GM21528 (cell line): ENCODE data around the gene PTPRA.
"Not testable (repeated sequence)": the region's sequence is repeated elsewhere in the genome, so short reads cannot be mapped to it uniquely, and the experiment has no call there.

ENCODE experiments used
- ATAC-seq: cut with Tn5 transposase; IDR thresholded peaks from one replicate; pipeline ENCODE4 v1.9.1; 2021; ENCODE audit warnings: mild to moderate bottlenecking, moderate library complexity; ENCODE audit not compliant: unreplicated experiment, low FRiP score

PTPRA gene

DNA sequence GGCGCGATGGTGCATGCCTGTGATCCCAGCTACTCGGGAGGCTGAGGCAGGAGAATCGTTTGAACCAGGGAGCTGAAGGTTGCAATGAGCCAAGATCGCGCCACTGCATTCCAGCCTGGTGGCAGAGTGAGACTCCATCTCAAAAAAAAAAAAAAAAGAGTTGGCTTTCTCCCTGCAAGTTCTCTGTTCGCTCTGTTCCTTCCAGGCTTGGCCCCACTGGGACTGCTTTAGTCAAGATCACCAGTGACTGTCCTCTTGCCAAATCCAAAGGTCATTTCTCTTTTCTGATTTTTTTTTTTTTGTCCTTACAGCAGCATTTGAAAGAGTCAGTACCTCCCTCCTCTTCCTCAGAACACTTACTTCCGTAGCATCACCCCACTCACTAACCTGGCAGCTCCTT is 159.3 kb downstream of the PTPRA start:
- ATAC-seq = no peak

DNA sequence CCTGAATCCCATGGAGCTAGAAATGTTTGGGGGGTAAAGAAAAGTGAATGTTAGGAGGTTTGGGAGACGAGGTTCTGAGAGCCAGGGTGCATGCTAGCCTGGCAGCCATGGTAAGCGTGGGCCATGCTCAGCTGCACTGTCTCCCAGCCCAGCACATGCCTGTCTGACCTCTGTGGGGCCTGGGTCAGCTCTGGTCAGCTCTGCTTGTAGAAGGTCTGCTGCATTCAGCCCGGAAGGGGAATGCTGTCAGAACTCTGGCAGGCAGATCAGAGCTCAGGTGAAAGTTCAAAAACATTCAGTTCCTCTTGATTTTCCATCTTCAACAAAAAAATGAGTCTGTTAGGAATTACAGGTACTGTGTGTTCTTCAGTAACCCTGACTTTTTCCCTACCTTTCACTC is 164.4 kb downstream of the PTPRA start:
- ATAC-seq = no peak

DNA sequence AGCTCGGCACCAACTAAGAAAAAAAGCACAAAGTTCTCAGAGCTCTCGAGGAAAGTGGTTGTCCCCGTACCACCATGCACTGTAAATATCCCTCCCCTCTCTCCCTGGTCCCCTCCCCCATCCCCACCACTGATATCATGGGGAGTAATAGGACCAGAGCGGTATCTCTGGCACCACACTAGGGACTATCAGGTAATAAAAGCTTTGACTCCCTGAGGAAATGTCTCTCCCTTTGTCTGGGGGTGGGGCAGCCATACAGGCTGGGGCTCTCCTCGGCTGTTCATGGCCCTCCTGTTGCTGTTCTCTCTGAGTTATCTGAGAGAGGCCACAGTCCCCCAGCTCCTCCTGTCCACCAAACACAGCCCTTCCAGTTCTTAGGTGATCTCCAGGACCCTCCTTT is 165.2 kb downstream of the PTPRA start:
- ATAC-seq = no peak

DNA sequence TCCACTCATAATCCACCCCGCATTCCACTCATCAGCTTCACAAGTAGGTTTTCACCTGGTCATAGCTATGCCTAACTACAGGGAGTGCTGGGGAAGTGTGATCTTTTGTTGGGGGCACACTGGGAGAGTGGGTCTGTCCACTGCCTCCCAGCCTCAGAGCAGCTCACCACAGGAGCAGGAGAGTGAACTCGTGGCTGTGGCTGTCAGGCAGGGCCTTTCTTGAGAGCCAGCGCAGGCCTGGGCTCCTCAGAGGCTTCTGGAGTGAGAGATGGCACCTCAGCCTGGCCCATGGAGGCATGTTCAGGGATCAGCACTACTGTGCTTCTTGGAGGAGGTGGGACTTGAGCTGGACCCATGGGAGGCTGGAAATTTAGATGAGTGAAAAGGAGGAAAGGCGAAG is 166.1 kb downstream of the PTPRA start:
- no peak for ATAC-seq

DNA sequence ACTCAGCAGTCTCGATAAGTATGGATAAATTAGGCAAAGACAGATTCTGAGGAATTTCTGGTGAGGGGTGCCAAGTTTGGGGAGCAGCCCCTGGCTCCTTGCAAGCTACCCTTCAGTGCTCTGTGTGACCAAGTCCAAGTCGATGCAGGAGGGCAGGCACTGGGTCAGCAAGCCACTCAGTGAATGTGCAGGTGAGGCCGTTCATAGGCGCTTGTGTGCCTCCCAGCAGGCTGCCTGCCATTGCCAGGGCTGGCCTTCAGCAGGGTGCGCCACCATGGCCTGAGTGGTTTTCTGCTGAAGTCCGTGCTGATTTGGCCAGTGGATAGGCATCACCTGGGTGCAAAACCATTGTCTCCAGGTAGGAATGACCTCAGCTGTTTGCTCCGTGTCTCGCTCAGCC is 166.8 kb downstream of the PTPRA start:
- ATAC-seq = no peak

DNA sequence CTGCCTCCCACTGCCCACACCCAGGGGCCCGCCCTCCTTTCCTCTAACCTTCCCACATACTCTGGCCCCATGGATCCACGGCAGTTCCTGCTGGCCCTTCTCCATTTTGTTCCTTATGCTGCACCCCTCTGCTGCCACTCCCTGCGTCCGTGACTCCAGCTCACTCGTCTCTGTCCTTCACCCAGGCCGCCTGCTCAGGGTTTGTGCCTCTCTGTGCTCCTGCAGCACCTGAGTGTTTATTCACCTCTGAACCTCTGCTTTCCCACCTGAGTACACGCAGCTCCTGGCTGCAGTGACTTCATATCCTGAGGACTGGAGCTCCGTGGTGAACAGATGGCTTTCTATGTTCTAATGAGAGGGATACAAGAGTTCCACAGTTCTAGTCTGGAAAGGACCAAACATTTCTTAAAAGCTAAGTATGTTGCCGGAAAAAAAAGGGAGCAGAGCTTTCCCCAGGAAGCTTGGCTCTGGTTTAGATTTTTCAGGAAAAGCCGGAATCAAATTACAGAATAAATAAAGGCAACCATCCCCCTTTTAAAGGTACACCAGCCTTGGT is 168.7 kb downstream of the PTPRA start:
- no peak for ATAC-seq

DNA sequence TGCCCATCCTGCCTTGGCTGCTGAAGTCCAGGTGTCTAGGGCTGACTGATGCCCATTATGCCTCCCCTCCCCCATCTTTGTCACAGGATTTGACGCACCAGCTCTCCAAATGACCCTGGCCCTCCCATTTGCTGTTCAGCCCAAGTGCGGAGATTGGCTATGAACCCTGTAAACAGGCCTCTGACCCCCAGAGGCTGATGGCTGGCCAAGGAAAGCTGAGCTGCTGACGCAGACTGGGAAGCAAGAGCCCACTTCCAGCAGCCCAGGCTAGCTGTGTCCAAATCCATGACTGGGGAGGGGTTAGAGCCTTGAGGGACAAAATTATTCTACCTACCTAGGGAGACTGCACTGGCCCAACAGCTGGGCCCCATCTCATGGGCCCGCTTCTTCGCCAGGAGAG is 169.3 kb downstream of the PTPRA start:
- no peak for ATAC-seq

DNA sequence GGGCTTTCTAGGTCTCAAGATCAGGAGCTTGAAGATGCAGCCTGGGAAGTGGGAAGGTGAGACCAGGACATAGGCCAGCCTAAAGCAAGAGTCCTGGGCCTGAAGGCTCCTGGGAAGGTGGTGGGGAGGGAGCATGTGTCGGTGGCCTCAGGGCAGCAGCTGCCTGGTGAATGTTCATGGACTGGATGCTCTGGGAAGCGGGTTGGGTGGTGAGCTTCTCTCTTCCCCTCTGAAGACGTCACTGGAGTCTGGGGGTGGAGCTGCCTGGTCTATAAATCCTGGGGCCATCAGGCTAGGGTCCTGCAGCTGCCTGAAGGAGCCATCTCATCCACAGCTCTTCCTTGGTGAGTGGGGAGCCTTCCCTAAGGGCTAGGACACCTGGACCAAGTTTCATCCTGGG is 170.0 kb downstream of the PTPRA start, which contains the start of gene GNRH2:
GNRH2 (plus strand) TSS at position 301 of the 400 bp plus-strand sequence. CDS start 793 bp downstream, outside the sequence.
- ATAC-seq = no peak

DNA sequence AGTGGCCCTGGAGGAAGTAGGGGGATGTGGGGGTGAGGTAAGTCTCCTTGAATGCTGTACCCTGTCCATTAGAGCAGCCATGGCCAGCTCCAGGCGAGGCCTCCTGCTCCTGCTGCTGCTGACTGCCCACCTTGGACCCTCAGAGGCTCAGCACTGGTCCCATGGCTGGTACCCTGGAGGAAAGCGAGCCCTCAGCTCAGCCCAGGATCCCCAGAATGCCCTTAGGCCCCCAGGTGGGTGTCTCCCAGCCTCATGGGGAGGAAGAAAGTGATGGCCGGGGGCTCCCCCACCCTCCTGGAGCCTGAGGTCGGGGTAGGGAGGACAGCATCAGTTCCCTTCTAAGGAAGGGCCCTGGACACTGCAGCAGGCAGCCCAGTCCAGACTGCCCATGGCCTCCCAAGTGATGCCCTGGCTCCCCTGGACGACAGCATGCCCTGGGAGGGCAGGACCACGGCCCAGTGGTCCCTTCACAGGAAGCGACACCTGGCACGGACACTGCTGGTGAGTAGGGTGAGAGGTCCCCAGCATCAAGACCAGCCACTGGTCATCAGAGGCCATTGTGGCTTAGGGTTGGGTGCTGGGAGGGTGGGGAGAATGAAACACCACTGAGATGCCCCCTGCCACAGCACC is 171.2 kb downstream of the PTPRA start:
- ATAC-seq = no peak

DNA sequence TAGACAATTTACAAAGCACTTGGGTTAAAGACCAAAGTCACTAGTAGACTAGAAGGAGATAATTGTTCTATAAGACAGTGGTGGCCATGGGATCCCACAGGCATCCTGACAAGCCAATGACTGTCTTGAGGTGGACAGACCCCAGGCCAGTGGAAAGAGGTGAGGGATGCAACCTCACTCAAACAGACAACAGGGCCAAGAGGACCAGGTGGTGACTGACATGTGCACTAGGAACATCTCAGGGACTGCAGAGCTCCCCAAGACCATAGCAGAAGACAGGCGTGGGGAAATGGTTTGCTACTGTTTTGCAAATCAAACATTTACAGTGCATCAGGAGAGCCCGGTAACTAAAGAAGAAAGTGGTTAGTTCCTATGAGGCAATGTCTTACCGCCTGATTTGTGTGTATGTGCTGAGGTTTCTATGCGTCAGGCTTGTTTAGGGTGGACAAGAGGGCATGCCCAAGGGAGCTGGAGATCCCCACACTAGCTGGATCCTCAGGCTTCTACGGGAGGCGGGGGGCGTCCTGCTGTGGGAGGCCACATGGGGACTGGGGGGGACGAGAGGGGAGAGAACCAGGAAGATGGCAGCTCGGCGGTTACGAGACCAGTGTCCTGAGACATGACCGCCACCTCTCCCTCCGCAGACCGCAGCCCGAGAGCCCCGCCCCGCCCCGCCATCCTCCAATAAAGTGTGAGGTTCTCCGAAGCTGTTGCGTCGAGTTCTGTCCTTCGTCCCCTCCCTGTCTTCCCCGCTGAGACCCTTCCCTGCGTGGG is 171.9 kb downstream of the PTPRA start:
- peak; percentile 44 for ATAC-seq

DNA sequence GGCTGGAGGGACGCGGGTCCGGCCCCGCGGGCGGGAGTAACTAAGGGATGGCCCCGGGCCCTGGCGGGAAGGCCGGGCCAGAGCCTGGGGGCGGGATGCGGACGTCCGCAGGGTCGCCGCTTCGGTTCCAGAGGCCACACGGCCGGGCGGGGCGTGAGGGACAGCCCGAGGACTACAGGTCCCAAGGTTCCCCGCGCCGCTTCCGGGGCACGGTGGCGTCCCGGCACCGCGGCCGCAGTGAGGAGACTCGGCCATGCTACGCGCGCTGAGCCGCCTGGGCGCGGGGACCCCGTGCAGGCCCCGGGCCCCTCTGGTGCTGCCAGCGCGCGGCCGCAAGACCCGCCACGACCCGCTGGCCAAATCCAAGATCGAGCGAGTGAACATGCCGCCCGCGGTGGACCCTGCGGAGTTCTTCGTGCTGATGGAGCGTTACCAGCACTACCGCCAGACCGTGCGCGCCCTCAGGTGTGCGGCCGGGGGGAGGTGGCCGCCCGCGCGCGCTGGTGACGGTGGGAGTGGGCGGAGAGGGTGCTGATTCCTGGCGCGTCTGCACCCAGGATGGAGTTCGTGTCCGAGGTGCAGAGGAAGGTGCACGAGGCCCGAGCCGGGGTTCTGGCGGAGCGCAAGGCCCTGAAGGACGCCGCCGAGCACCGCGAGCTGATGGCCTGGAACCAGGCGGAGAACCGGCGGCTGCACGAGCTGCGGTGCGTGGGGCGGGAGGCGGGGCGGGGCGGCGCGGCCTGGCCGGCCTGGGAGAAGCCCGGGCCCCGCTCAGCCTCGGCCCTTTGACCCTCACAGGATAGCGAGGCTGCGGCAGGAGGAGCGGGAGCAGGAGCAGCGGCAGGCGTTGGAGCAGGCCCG is 172.8 kb downstream of the PTPRA start, which contains the start of gene MRPS26:
MRPS26 (plus strand) TSS at position 237 of the 861 bp plus-strand sequence; CDS start at position 254, 17 bp downstream.
- ATAC-seq = peak; percentile 85

DNA sequence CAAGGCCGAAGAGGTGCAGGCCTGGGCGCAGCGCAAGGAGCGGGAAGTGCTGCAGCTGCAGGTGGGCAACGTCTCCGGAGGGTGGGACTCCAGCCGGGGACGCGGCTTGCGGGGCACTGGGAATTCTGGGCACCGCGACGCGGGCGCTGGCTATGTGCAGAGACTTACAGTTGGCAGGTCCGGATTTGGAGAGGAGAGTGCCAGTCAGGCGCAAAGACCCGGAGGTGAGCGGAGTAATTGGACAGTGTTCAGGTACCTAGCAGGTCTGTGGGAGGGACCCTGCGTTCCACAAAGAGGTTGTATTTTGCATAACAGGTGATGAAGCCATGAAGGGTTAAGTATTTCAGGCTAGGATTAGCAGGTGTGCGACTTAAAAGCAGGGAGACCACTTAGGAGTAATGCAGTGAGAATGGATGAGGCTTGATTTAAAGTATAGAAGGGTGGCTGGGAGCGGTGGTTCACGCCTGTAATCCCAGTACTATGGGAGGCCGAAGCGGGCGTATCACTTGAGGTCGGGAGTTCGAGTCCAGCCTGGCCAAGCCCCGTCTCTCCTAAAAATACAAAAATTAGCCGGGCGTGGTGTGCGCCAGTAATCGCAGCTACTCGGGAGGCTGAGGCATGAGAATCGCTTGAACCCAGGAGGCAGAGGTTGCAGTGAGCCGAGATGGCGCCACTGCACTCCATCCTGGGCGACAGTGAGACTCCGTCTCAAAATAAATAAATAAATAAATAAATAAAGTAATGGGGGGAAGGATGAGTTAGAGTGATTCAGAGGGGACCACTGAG is 173.6 kb downstream of the PTPRA start:
- no peak for ATAC-seq

DNA sequence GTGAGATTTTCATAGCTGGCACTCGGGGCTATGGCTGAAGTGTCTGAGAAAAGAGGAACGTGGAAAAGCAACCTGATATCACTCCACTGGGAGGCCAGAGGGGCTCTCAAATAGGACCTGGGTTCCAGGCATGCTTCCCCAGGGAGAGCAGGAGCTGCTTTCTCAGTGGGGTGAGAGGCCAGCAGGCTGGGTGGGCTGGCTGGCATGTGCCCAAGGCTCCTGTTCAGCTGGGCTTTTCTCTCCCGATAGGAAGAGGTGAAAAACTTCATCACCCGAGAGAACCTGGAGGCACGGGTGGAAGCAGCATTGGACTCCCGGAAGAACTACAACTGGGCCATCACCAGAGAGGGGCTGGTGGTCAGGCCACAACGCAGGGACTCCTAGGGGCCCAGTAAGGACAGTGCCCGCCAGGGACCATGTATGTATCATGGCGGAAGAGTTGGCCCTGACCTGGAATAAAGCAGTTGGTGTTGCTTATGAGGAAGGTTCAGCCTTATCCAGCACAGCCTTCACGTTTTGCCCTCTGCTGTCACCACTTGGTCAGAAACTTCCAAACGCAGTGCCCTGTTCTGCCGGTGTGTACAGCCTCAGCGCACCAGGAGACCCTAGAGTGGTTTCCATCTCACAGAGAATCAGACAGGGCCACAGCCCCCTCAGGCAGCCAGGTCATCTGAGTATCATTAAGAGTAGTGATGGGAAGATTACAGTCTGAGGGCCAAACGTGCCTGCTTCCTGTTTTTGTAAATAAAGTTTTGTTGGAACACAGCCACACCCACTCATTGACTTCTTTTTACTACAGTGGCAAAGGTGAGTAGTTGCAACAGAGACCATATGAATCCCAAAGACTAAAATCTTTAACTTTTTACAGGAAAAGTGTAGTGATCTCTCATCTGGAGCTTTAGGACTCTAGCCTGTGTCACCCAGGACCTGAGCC is 174.5 kb downstream of the PTPRA start:
- no peak for ATAC-seq

DNA sequence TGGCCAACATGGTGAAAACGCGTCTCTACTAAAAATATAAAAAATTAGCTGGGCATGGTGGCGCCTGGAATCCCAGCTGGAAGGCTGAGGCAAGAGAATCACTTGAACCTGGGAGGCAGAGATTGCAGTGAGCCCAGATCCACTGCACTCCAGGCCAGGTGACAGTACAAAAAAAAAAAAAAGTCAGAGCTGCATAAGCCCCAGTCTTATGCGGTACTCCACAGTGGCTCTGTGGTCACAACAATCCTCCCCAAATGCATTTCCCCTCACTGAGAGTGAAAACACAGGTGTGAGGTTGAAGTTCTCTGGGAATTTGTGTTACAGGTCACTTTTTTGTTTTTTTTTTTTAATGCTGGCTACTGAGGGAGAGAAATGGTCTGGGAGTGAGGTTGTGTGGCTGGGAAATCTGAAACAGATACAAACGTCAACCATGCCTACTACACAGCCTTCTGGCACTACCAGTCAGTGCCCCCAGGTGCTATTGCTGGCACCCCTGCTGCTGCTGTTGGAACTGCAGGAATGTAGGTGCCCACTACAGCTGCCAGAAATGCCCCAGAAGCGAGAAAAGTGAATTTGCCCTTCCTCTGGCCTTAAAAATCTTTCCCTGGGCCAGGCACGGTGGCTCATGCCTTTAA is 178.2 kb downstream of the PTPRA start:
- ATAC-seq = no peak

DNA sequence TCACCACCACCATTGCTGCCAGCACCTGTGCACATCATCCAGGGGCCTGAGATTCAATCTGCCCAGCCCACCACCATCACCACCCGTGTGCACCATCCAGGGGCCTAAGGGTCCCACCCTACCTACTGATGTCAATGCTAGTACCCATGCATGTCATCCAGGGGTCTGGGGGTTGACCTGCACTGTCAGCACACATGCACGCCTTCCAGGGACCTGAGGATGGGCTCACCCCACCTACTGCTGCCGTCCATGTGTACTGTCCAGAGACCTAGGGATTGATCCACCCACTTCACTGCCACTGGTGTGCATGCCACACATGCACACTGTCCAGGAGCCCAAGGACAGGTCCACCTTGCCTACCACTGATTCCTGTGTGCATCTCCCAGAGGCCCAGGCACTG is 186.2 kb downstream of the PTPRA start:
- no peak for ATAC-seq

DNA sequence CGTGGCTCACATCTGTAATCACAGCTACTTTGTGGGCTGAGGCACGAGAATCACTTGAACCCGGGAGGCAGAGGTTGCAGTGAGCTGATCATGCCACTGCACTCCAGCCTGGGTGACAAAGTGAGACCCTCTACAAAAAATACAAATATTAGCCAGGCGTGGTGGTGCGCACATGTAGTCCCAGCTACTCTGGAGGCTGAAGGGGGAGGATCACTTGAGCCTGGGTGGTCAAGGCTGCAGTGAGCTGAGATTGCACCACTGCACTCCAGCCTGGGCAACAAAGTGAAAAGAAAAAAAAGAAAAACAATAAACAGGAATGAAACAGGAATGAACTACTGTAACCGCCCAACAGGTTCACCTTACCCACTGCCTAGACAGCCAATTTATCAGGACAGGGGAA is 190.8 kb downstream of the PTPRA start:
- not testable (repeated sequence) for ATAC-seq

DNA sequence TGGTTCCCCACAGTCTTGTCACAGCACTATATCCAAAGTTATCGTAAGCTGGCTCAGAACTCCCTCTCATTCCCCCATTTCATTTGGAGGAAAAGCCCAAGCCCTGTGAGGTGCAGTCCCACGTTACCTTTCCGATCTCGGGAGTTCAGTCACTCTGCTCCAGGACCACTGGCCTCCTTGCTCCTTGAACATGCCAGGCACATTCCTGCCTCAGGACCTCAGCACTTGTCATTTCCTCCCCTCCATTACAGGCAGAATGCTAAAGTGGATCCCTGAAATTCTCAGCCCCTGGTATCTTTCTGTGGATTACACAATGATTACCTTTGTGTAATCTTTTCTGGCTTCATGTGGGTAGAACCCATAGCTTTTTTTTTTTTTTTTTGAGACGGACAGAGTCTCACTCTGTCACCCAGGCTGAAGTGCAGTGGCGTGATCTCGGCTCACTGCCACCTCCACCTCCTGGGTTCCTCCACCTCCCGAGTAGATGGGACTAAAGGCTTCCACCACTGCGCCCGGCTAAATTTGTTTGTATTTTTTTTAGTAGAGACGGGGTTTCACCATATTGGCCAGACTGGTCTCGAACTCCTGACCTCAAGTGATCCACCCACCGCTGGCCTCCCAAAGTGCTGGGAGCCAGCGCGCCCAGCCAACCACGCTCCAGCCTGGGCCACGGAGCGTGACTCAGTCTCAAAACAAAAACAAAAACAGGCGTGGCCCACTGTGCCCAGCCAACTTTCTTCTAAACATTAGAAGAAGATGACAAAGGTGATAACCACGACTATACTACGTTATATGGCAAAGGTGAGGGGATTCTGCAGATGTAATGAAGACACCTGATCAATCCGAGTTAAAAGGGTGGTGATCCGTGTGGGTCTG is 194.1 kb downstream of the PTPRA start:
- ATAC-seq = no peak

DNA sequence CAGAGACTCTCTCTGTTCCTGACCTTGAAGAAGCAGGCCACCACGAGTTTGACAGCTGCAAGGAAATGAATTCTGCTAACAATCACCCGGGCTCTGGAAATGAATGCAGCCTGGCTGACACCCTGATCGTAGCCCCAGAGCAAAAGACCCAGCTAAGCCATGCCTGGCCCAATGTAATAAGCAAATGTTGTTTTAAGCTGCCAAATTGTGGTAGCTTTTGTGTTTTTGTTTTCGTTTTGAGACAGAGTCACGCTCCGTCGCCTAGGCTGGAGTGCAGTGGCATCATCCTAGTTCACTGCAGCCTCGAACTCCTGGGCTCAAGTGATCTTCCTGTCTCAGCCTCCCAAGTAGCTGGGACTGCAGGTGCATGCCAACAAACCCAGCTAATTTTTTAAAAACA is 194.8 kb downstream of the PTPRA start:
- ATAC-seq = no peak
